Bronchial epithelial cell (primary cell): ENCODE data around the gene USP6NL. TPM values are rescaled to one million over a fixed set of nuclear protein-coding genes. Genes with fewer than 3 reads are reported as not detected.

Experiments
- DNase-seq: peaks from one replicate; pipeline ENCODE4 v3.0.0-alpha.2; 2010; ENCODE audit warnings: low read depth
- FAIRE-seq: peaks from 2 replicates; lab custom pipeline; 2011; peaks lifted over from hg19 to GRCh38; lab: Jason Lieb, UNC
- H3K27me3 ChIP-seq: 2 replicates; pipeline ENCODE4 v1.5.1; 2011; ENCODE audit warnings: low read length; ENCODE audit not compliant: control insufficient read depth, insufficient read depth
- H3K36me3 ChIP-seq: 2 replicates; pipeline ENCODE4 v1.5.1; 2011; ENCODE audit warnings: low read length; ENCODE audit not compliant: control insufficient read depth, insufficient read depth
- H3K4me3 ChIP-seq: 2 replicates; pipeline ENCODE4 v1.5.1; 2011; ENCODE audit warnings: mild to moderate bottlenecking, low read depth, low read length, control low read depth
- total RNA-seq: library from RNA; depleted of rRNA; stranded (reverse); fragments of >200 nt; gene quantifications from 2 replicates; pipeline ENCODE4 v1.2.1, GENCODE V29; 2014
- TF ChIP-seq, protein P1 (sequence below): IDR thresholded peaks from 2 replicates; pipeline ENCODE4 v1.5.1; 2011; ENCODE audit warnings: mild to moderate bottlenecking, moderate library complexity, low read length, control low read depth, inconsistent platforms; ENCODE audit not compliant: insufficient read depth, severe bottlenecking

The USP6NL gene
- total RNA-seq, 1 donor from 2014 or later = 8.7 TPM

DNA sequence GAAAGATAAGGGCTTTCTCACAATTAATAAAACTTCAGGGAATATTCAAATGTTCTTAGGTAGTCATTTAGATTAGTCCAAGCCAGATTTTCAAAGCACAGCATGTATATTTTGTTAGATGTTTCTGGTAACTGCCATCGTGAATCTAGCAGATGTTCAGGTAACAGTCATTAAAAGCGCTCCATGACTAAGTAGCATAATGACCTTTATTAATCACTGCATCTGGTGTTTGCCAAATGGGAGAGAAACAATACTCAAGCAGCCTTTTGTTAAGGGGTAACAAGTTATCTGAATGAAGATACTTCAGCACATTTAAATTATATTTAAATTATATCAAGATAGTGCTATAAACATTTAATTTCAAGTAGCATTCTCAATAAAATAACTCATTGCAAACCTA lies 47.5 kb downstream of the USP6NL start:
- FAIRE-seq = no peak
- Histone ChIP-seq H3K36me3 (no peaks in the 10 kb centered on the region), H3K27me3 (no peaks in the 10 kb centered on the region), H3K4me3 (no peak overlapping the region)
- DNase-seq = peak; percentile 7
- TF ChIP-seq, protein P1, sequence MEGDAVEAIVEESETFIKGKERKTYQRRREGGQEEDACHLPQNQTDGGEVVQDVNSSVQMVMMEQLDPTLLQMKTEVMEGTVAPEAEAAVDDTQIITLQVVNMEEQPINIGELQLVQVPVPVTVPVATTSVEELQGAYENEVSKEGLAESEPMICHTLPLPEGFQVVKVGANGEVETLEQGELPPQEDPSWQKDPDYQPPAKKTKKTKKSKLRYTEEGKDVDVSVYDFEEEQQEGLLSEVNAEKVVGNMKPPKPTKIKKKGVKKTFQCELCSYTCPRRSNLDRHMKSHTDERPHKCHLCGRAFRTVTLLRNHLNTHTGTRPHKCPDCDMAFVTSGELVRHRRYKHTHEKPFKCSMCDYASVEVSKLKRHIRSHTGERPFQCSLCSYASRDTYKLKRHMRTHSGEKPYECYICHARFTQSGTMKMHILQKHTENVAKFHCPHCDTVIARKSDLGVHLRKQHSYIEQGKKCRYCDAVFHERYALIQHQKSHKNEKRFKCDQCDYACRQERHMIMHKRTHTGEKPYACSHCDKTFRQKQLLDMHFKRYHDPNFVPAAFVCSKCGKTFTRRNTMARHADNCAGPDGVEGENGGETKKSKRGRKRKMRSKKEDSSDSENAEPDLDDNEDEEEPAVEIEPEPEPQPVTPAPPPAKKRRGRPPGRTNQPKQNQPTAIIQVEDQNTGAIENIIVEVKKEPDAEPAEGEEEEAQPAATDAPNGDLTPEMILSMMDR = no peak

DNA sequence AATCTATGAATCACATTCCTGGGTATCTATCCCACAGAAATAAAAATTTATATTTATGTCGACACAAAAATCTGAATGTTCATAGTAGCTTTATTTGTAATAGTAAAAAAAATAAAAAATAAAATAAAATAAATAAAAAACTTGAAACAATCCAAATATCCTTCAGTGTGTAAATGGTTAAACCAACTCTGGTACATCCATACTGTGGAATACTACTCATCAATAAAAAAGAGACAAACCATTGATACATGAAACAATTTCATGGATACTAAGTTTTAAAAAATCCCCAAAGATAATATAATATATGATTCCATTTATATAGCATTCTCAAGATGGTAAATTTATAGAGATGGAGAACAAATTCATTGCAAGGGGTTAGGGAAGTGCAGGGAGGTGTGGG lies 48.6 kb downstream of the USP6NL start:
- DNase-seq = no peak
- FAIRE-seq = no peak
- Histone ChIP-seq H3K27me3 (no peaks in the 10 kb centered on the region), H3K4me3 (no peak overlapping the region), H3K36me3 (no peaks in the 10 kb centered on the region)
- TF ChIP-seq, protein P1 = no peak

DNA sequence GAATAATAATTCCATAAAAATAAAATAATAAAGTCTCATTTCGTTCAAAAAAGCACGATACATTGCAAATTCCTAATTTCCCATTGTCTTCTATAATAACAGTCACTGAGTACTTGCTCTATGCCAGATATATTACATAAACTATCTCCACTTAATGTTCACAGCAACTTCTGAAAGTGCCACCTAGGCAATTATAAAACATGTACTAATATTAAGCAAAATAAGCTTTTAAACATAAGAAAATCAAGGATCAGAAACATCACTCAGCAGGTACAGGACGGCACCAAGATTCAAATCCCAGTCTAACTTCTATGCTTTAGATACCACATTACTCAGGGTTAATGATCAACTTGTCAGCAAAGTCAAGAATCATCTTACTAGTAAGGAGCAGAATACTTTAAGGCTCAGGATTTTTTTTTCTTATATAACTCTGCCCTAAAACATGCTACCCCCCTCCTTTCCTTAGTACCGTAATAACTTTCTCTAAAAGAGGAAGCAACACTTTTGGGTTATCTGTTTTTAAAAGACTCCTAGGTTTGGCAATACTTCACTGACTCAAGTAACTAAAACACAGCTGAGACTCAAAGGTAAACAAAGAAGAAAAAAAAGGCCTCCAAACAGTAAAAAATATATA lies 51.3 kb downstream of the USP6NL start:
- Histone ChIP-seq H3K27me3 (no peaks in the 10 kb centered on the region), H3K36me3 (no peaks in the 10 kb centered on the region), H3K4me3 (no peak overlapping the region)
- FAIRE-seq (no peak), DNase-seq (no peak)
- TF ChIP-seq, protein P1 = no peak

DNA sequence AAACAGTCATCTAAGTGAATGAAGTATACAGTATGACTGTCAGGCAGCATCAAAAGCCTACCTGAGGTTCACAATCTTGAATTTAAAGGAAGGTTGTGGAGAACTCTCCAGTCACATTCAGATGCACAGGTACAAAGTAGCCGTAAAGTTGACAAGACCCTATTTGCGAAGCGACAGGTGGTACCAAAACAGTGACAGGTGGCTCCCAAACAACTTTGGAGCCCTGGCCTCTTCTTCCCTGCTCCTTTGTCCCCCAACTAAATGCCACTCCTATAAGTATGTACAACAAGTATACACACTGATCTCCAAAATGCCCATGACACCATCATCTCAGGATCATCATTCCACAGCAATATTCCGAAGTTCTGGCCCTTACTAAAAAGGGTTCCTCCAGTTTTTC lies 53.5 kb downstream of the USP6NL start:
- Histone ChIP-seq H3K27me3 (no peaks in the 10 kb centered on the region), H3K36me3 (no peaks in the 10 kb centered on the region), H3K4me3 (no peak overlapping the region)
- no peak for DNase-seq
- no peak for FAIRE-seq
- TF ChIP-seq, protein P1 = no peak

DNA sequence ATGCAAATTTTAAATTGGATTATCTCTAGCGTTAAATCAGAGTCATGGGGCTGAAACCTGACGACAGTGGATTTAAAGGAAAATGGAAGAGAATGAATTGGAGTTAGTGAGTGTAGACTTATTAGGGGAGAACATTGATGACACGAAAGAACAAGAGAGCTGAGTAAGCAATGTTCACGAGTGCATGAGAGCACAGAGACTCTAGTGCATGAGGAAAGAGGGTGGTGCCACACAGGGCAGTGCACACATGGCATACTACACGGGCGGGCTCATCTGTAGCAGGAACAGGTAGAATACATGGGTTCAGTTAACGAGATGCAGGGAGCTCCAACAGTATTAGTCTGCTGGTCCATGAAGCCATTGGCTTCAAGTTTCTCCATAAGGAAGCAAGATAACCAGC lies 53.9 kb downstream of the USP6NL start:
- H3K36me3 ChIP-seq = no peaks in the 10 kb centered on the region
- FAIRE-seq (peak; percentile 76), DNase-seq (no peak)
- TF ChIP-seq, protein P1 = no peak
- no peak overlapping the region for H3K4me3 ChIP-seq
- H3K27me3 ChIP-seq = no peaks in the 10 kb centered on the region

DNA sequence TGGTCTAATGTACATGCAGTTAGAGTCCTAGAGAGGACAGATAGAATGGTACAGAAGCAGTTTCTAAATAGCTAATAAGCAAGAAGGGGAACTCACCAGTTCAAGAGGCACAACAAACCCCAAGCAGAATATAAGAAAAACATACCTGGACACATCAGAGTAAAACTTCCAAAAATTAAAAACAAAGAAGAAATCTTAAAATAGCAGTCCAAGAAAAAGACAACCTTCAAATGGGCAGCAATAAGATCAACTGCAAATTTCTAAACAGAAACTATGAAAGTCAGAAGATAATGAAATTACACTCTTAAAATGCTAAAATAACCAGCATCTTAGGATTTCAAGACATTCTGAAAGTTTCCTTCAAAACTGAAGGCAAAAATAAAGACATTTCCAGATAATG lies 55.9 kb downstream of the USP6NL start:
- TF ChIP-seq, protein P1 = no peak
- DNase-seq (no peak), FAIRE-seq (no peak)
- H3K27me3 ChIP-seq = no peaks in the 10 kb centered on the region
- H3K4me3 ChIP-seq = no peak overlapping the region
- no peaks in the 10 kb centered on the region for H3K36me3 ChIP-seq
